Measurements from ENCODE around the gene MYO16. TPM values are rescaled to one million over a fixed set of nuclear protein-coding genes. Genes with fewer than 3 reads are reported as not detected.

The MYO16 gene
- total and polyA plus RNA-seq, 2 experiments from 2014 or later = 0.13 to 0.23 TPM

DNA sequence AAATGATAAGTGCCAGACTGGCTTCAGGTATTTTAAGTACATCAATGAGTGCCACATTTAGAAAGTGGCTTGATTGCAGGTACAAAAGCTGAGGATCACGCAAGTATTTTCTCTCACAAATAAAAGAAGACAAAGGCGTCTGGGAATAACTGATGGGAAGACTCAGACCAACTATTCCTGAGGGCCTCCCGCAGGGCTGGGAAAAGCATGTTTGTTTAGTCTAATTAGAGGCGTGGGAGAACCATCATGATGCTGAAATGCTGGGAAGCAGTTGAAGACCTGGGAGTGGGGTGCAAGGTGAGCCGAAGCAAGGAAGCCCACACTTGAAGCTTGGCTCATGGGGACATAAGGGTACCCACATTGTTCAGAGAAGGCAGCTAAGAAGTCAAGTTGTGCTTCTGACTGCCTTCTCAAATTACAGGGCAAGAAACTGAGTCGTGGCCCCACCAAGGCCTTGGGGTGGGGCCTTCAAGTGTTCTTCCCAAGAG, 536.0 kb downstream of the MYO16 start:
- H2AFZ ChIP-seq = no peak overlapping the region
- TF ChIP-seq, protein P1, sequence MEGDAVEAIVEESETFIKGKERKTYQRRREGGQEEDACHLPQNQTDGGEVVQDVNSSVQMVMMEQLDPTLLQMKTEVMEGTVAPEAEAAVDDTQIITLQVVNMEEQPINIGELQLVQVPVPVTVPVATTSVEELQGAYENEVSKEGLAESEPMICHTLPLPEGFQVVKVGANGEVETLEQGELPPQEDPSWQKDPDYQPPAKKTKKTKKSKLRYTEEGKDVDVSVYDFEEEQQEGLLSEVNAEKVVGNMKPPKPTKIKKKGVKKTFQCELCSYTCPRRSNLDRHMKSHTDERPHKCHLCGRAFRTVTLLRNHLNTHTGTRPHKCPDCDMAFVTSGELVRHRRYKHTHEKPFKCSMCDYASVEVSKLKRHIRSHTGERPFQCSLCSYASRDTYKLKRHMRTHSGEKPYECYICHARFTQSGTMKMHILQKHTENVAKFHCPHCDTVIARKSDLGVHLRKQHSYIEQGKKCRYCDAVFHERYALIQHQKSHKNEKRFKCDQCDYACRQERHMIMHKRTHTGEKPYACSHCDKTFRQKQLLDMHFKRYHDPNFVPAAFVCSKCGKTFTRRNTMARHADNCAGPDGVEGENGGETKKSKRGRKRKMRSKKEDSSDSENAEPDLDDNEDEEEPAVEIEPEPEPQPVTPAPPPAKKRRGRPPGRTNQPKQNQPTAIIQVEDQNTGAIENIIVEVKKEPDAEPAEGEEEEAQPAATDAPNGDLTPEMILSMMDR (IDR thresholded peaks at IDR 0.05; ENCODE audit: poor library complexity) = no peak
- TF ChIP-seq EZH2 (IDR thresholded peaks at IDR 0.05; ENCODE audit: borderline replicate concordance) = no peak
- TF ChIP-seq EZH2phosphoT487 (IDR thresholded peaks at IDR 0.05; ENCODE audit: low read depth, severe bottlenecking, unreplicated experiment) = no peak
- H3K27ac ChIP-seq = no peak overlapping the region
- no peaks in the 10 kb centered on the region for H3K36me3 ChIP-seq (replicated peaks; ENCODE audit: insufficient read depth, low read depth)
- H3K9me2 ChIP-seq (replicated peaks; ENCODE audit: insufficient read depth) = no peaks in the 10 kb centered on the region
- H3K4me3 ChIP-seq = no peak overlapping the region
- no peaks in the 10 kb centered on the region for H4K20me1 ChIP-seq (ENCODE audit: insufficient read depth, poor library complexity, severe bottlenecking)
- no peak overlapping the region for H3K4me2 ChIP-seq
- no peaks in the 10 kb centered on the region for H3K27me3 ChIP-seq
- no peaks in the 10 kb centered on the region for H3K79me2 ChIP-seq
- no peak for DNase-seq (ENCODE audit: low spot score)
- no peaks in the 10 kb centered on the region for H3K4me1 ChIP-seq (ENCODE audit: insufficient read depth)
- WGBS (ENCODE audit: low lambda C conversion rate, missing lambda C conversion rate) = 75% methylated on average over 6 of the region's 6 CpGs
- no peaks in the 10 kb centered on the region for H3K9me3 ChIP-seq (ENCODE audit: low read depth)

DNA sequence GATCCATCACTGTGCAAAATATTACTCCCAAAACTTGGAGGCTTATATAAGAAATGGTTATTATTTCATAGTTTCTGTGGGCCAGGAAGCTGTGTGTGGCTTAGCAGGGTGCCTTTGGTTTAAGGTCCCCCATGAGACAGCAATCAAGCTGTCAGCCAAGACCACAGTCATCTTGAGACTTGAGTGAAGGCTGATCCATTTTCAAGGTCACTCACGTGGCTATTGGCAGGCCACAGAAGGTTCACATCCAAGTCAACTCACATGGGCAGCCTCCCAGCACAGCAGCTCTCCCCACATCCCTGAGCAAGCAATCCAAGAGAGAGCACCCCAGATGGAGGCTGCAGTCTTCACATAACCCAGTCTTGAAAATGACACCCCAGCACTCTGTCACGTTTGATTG, 537.4 kb downstream of the MYO16 start:
- DNase-seq (ENCODE audit: low spot score) = no peak
- Histone ChIP-seq H3K27me3 (no peaks in the 10 kb centered on the region), H3K79me2 (no peaks in the 10 kb centered on the region), H3K9me2 (replicated peaks; ENCODE audit: insufficient read depth) (no peaks in the 10 kb centered on the region), H3K9me3 (ENCODE audit: low read depth) (no peaks in the 10 kb centered on the region), H3K36me3 (replicated peaks; ENCODE audit: insufficient read depth, low read depth) (no peaks in the 10 kb centered on the region), H4K20me1 (ENCODE audit: insufficient read depth, poor library complexity, severe bottlenecking) (no peaks in the 10 kb centered on the region), H3K27ac (no peak overlapping the region), H3K4me3 (no peak overlapping the region), H3K4me2 (no peak overlapping the region), H2AFZ (no peak overlapping the region), H3K4me1 (ENCODE audit: insufficient read depth) (no peaks in the 10 kb centered on the region)
- 55% methylated on average over 2 of the region's 2 CpGs for WGBS (ENCODE audit: low lambda C conversion rate, missing lambda C conversion rate)
- TF ChIP-seq EZH2phosphoT487 (IDR thresholded peaks at IDR 0.05; ENCODE audit: low read depth, severe bottlenecking, unreplicated experiment) (no peak), EZH2 (IDR thresholded peaks at IDR 0.05; ENCODE audit: borderline replicate concordance) (no peak)
- TF ChIP-seq, protein P1 (IDR thresholded peaks at IDR 0.05; ENCODE audit: poor library complexity) = no peak

DNA sequence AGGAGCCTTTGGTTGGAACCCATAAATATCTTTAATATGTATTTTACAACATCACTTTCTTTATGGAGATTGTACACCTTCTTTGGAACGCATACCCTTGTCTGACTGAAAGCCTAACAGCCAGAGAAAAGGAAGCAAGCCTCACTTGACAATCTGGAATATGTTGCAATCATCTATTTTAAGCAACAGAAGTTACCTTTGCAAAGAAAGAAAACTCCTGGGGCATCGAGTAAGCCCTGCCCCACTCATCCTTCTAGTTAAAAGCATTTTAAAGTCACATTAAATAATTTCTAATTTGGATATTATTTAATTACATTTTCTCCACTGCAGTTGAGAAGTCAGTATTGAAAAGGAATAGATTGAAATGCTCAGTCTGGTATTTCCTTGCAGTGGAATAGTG, 542.7 kb downstream of the MYO16 start:
- Histone ChIP-seq H4K20me1 (ENCODE audit: insufficient read depth, poor library complexity, severe bottlenecking) (no peaks in the 10 kb centered on the region), H3K4me1 (ENCODE audit: insufficient read depth) (no peaks in the 10 kb centered on the region), H3K9me2 (replicated peaks; ENCODE audit: insufficient read depth) (no peaks in the 10 kb centered on the region), H3K27me3 (no peaks in the 10 kb centered on the region), H3K4me2 (no peak overlapping the region), H3K4me3 (no peak overlapping the region), H3K27ac (no peak overlapping the region), H3K36me3 (replicated peaks; ENCODE audit: insufficient read depth, low read depth) (no peaks in the 10 kb centered on the region), H2AFZ (no peak overlapping the region), H3K9me3 (ENCODE audit: low read depth) (no peaks in the 10 kb centered on the region), H3K79me2 (no peaks in the 10 kb centered on the region)
- WGBS (ENCODE audit: low lambda C conversion rate, missing lambda C conversion rate) = 81% methylated on average over 2 of the region's 2 CpGs
- DNase-seq (ENCODE audit: low spot score) = no peak
- no peak for TF ChIP-seq EZH2phosphoT487 (IDR thresholded peaks at IDR 0.05; ENCODE audit: low read depth, severe bottlenecking, unreplicated experiment)
- TF ChIP-seq EZH2 (IDR thresholded peaks at IDR 0.05; ENCODE audit: borderline replicate concordance) = no peak
- TF ChIP-seq, protein P1 (IDR thresholded peaks at IDR 0.05; ENCODE audit: poor library complexity) = no peak

DNA sequence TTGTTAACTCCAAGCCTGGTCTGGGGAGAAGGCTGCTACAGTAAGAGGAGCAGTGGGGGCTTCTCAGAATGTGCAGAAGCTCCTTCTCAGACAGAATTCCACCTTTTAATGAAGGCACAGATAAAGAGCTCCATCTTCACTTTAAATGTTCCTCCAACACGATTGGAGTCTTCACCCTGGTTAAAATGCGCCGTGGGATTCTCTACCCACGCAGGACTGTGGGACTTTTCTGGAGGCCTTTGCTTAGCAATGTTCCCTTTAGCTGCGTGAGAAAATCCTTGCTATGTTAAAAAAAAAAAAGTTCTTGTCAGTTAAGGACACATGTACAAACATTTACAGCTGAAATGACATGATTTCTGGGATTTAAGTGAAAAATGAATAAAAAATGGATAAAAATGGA, 546.3 kb downstream of the MYO16 start:
- Histone ChIP-seq H3K9me3 (ENCODE audit: low read depth) (no peaks in the 10 kb centered on the region), H3K27me3 (no peaks in the 10 kb centered on the region), H3K9me2 (replicated peaks; ENCODE audit: insufficient read depth) (no peaks in the 10 kb centered on the region), H3K27ac (no peak overlapping the region), H3K79me2 (no peaks in the 10 kb centered on the region), H3K4me1 (ENCODE audit: insufficient read depth) (no peaks in the 10 kb centered on the region), H3K4me3 (no peak overlapping the region), H3K4me2 (no peak overlapping the region), H3K36me3 (replicated peaks; ENCODE audit: insufficient read depth, low read depth) (no peaks in the 10 kb centered on the region), H4K20me1 (ENCODE audit: insufficient read depth, poor library complexity, severe bottlenecking) (no peaks in the 10 kb centered on the region), H2AFZ (no peak overlapping the region)
- no peak for TF ChIP-seq EZH2phosphoT487 (IDR thresholded peaks at IDR 0.05; ENCODE audit: low read depth, severe bottlenecking, unreplicated experiment)
- TF ChIP-seq, protein P1 (IDR thresholded peaks at IDR 0.05; ENCODE audit: poor library complexity) = no peak
- TF ChIP-seq EZH2 (IDR thresholded peaks at IDR 0.05; ENCODE audit: borderline replicate concordance) = no peak
- WGBS (ENCODE audit: low lambda C conversion rate, missing lambda C conversion rate) = 92% methylated on average over 5 of the region's 5 CpGs
- no peak for DNase-seq (ENCODE audit: low spot score)

All from hepatocyte (in vitro differentiated cells).